ENCODE measurements around the gene PCDHGB2.

The PCDHGB2 gene

GRCh38 chr5:141409598-141410306, 50.0 kb downstream of the PCDHGB2 start:
- no peak for DNase-seq
- H3K14ac ChIP-seq (ENCODE audit: low read length in 2 of 2), result peak overlapping the region in 1 of 2 experiments; percentile 81
- H3K27me3 ChIP-seq (ENCODE audit: control insufficient read depth in 1 of 2, insufficient read depth in 1 of 2, low read length in 2 of 2), result peaks cover 0 to 17% of the 10 kb centered on the region in 2 experiments
- peaks cover 32% of the 10 kb centered on the region for H3K79me1 ChIP-seq (replicated peaks; ENCODE audit: low read length, poor library complexity, severe bottlenecking)
- no peak overlapping the region for H3K18ac ChIP-seq (ENCODE audit: low read depth in 1 of 2, low read length in 2 of 2)
- H3K4me2 ChIP-seq (ENCODE audit: low read length, poor library complexity, severe bottlenecking), result no peak overlapping the region
- H3K9ac ChIP-seq (ENCODE audit: low read length), result no peak overlapping the region
- H3K9me3 ChIP-seq (ENCODE audit: control insufficient read depth, low read length), result peaks cover 26% of the 10 kb centered on the region
- H2BK120ac ChIP-seq (ENCODE audit: low read depth, low read length), result no peak overlapping the region
- H4K8ac ChIP-seq (ENCODE audit: low read length), result no peak overlapping the region
- H3K23ac ChIP-seq (ENCODE audit: low read length in 2 of 2), result no peak overlapping the region
- H2AK5ac ChIP-seq (ENCODE audit: low read length, severe bottlenecking), result no peak overlapping the region
- no peak overlapping the region for H2BK5ac ChIP-seq (ENCODE audit: low read depth, low read length, poor library complexity, severe bottlenecking)
- no peak overlapping the region for H2AFZ ChIP-seq (ENCODE audit: low read depth, low read length)
- no peak overlapping the region for H3K27ac ChIP-seq (ENCODE audit: low read length, poor library complexity, severe bottlenecking)
- H3K4me1 ChIP-seq (ENCODE audit: control insufficient read depth, insufficient read depth, low read depth, low read length), result peaks cover 2% of the 10 kb centered on the region
- peak overlapping the region in 1 of 2 experiments; percentile 3 for H2BK12ac ChIP-seq (ENCODE audit: low read length in 2 of 2)
- no peak overlapping the region for H2BK15ac ChIP-seq (ENCODE audit: low read depth, poor library complexity, severe bottlenecking)
- peaks cover 0 to 32% of the 10 kb centered on the region in 2 experiments for H3K36me3 ChIP-seq (ENCODE audit: control insufficient read depth in 1 of 2, insufficient read depth in 2 of 2, low read depth in 1 of 2, low read length in 2 of 2)
- no peak overlapping the region for H3K4ac ChIP-seq (ENCODE audit: low read depth in 1 of 2, low read length in 2 of 2)
- H4K91ac ChIP-seq (ENCODE audit: low read length), result peak overlapping the region; percentile 16
- 99% methylated on average over 64 of the region's 64 CpGs for WGBS
- peak overlapping the region; percentile 20 to 35 for H3K4me3 ChIP-seq (ENCODE audit: insufficient read depth in 1 of 2, low read depth in 1 of 2, low read length in 2 of 2)

GRCh38 chr5:141411575-141411974, 51.8 kb downstream of the PCDHGB2 start:
- Histone ChIP-seq H2BK15ac (ENCODE audit: low read depth, poor library complexity, severe bottlenecking) (no peak overlapping the region), H3K23ac (ENCODE audit: low read length in 2 of 2) (no peak overlapping the region), H4K91ac (ENCODE audit: low read length) (no peak overlapping the region), H2AK5ac (ENCODE audit: low read length, severe bottlenecking) (no peak overlapping the region), H2BK12ac (ENCODE audit: low read length in 2 of 2) (no peak overlapping the region), H3K9ac (ENCODE audit: low read length) (no peak overlapping the region), H3K27ac (ENCODE audit: low read length, poor library complexity, severe bottlenecking) (no peak overlapping the region), H3K27me3 (ENCODE audit: control insufficient read depth in 1 of 2, insufficient read depth in 1 of 2, low read length in 2 of 2) (peaks cover 0 to 17% of the 10 kb centered on the region in 2 experiments), H3K36me3 (ENCODE audit: control insufficient read depth in 1 of 2, insufficient read depth in 2 of 2, low read depth in 1 of 2, low read length in 2 of 2) (peaks cover 0 to 38% of the 10 kb centered on the region in 2 experiments), H3K18ac (ENCODE audit: low read depth in 1 of 2, low read length in 2 of 2) (no peak overlapping the region), H2BK5ac (ENCODE audit: low read depth, low read length, poor library complexity, severe bottlenecking) (no peak overlapping the region), H3K14ac (ENCODE audit: low read length in 2 of 2) (no peak overlapping the region), H3K4ac (ENCODE audit: low read depth in 1 of 2, low read length in 2 of 2) (no peak overlapping the region), H3K79me1 (replicated peaks; ENCODE audit: low read length, poor library complexity, severe bottlenecking) (peaks cover 34% of the 10 kb centered on the region), H3K9me3 (ENCODE audit: control insufficient read depth, low read length) (peaks cover 22% of the 10 kb centered on the region), H3K4me3 (ENCODE audit: insufficient read depth in 1 of 2, low read depth in 1 of 2, low read length in 2 of 2) (no peak overlapping the region), H3K4me1 (ENCODE audit: control insufficient read depth, insufficient read depth, low read depth, low read length) (peaks cover 2% of the 10 kb centered on the region), H3K4me2 (ENCODE audit: low read length, poor library complexity, severe bottlenecking) (no peak overlapping the region), H2AFZ (ENCODE audit: low read depth, low read length) (no peak overlapping the region), H2BK120ac (ENCODE audit: low read depth, low read length) (no peak overlapping the region), H4K8ac (ENCODE audit: low read length) (no peak overlapping the region)
- WGBS, result 95% methylated on average over 3 of the region's 3 CpGs
- DNase-seq, result peak; percentile 4

Measured in mesenchymal stem cell (in vitro differentiated cells and primary cell).